Colonic mucosa (tissue), 4 donors: Measurements from ENCODE around the gene CILP2. TPM values are rescaled to one million over a fixed set of nuclear protein-coding genes. Genes with fewer than 3 reads are reported as not detected.

ENCODE experiments used
- DNase-seq: peaks from one replicate; pipeline ENCODE4 v3.0.0-alpha.2; 2020
- H3K27ac ChIP-seq: fragments of 200-600 bp; one replicate; pipeline ENCODE4 v1.8.0; 2021
- H3K27me3 ChIP-seq: fragments of 200-600 bp; one replicate; pipeline ENCODE4 v1.8.0; 2021
- H3K36me3 ChIP-seq: fragments of 200-600 bp; one replicate; pipeline ENCODE4 v1.8.0; 2021
- H3K4me1 ChIP-seq: fragments of 200-600 bp; one replicate; pipeline ENCODE4 v1.8.0; 2021; ENCODE audit warnings: mild to moderate bottlenecking
- H3K4me3 ChIP-seq: fragments of 200-600 bp; one replicate; pipeline ENCODE4 v1.8.0; 2021
- H3K9ac ChIP-seq, 2 donors: one replicate each; pipeline ENCODE4 v1.7.0; 2013; ENCODE audit warnings: control low read depth in 2 of 2, low read depth in 2 of 2, low read length in 2 of 2
- H3K9me3 ChIP-seq: fragments of 200-600 bp; one replicate; pipeline ENCODE4 v1.8.0; 2021
- intact Hi-C: fragments of 100-400 bp; cut with DNase I; formaldehyde crosslinking; loops from one replicate; pipeline ENCODE4 v1.14.1; 2022
- total RNA-seq, 2 donors: library from RNA; stranded (reverse); fragmentation: NEBNext Ultra II Directional in 1 of 2; extraction: Animal tissue kit (Norgen Biotek cat#: 25700) in 1 of 2; gene quantifications; one replicate each; pipeline ENCODE4 v1.2.1, GENCODE V29; 2021
- TF ChIP-seq, protein P1 (sequence below): fragments of 200-600 bp; IDR thresholded peaks from one replicate; pipeline ENCODE4 v1.8.0; 2022; ENCODE audit warnings: antibody characterized with exemption, mild to moderate bottlenecking
- donor health status: healthy.
- donor health status: DM: no; HTN: no; CAD: no.
- donor health status: DM: no; HTN: no; CAD: no.

Gene CILP2
- total RNA-seq, 2 donors from 2014 or later = 0.05 to 0.35 TPM

GRCh38 chr19:19581391-19581790 lies 43.3 kb downstream of the CILP2 start:
- no peaks in the 10 kb centered on the region for H3K4me1 ChIP-seq
- intact Hi-C loops = no loop called here
- no peaks in the 10 kb centered on the region for H3K27me3 ChIP-seq
- TF ChIP-seq, protein P1, sequence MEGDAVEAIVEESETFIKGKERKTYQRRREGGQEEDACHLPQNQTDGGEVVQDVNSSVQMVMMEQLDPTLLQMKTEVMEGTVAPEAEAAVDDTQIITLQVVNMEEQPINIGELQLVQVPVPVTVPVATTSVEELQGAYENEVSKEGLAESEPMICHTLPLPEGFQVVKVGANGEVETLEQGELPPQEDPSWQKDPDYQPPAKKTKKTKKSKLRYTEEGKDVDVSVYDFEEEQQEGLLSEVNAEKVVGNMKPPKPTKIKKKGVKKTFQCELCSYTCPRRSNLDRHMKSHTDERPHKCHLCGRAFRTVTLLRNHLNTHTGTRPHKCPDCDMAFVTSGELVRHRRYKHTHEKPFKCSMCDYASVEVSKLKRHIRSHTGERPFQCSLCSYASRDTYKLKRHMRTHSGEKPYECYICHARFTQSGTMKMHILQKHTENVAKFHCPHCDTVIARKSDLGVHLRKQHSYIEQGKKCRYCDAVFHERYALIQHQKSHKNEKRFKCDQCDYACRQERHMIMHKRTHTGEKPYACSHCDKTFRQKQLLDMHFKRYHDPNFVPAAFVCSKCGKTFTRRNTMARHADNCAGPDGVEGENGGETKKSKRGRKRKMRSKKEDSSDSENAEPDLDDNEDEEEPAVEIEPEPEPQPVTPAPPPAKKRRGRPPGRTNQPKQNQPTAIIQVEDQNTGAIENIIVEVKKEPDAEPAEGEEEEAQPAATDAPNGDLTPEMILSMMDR = no peak
- no peak overlapping the region for H3K27ac ChIP-seq
- DNase-seq = no peak
- H3K4me3 ChIP-seq = no peak overlapping the region
- no peaks in the 10 kb centered on the region for H3K36me3 ChIP-seq
- no peak overlapping the region for H3K9ac ChIP-seq
- H3K9me3 ChIP-seq = no peaks in the 10 kb centered on the region

DNA sequence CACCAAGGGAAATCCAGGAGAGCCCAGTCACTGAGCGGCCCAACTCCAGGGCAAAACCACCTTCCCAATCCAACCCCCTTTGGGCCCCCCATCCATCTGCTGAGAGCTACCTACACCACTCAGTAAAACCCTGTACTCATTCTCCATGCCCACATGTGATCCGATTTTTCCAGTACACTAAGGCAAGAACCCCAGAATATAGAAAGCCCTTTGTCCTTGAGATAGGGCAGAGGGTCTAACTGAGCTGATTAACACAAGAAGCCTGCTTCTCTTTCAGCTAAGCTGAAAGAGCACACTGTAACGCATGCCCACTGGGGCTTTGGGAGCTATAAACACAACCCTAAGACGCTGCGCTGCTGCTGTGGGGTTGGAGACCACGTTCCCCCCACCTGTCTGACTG lies 44.4 kb downstream of the CILP2 start:
- intact Hi-C loops = no loop called here
- Histone ChIP-seq H3K9ac (no peak overlapping the region), H3K4me3 (no peak overlapping the region), H3K27ac (no peak overlapping the region), H3K4me1 (no peaks in the 10 kb centered on the region), H3K36me3 (no peaks in the 10 kb centered on the region), H3K9me3 (no peaks in the 10 kb centered on the region), H3K27me3 (no peaks in the 10 kb centered on the region)
- TF ChIP-seq, protein P1 = no peak
- DNase-seq = no peak

- no peaks in the 10 kb centered on the region for H3K27me3 ChIP-seq
- TF ChIP-seq, protein P1 = no peak
- intact Hi-C loops = no loop called here
- H3K36me3 ChIP-seq = no peaks in the 10 kb centered on the region
- H3K9me3 ChIP-seq = no peaks in the 10 kb centered on the region
- no peak for DNase-seq
- H3K27ac ChIP-seq = no peak overlapping the region
- no peak overlapping the region for H3K9ac ChIP-seq
- no peaks in the 10 kb centered on the region for H3K4me1 ChIP-seq
- H3K4me3 ChIP-seq = no peak overlapping the region
Observed at GRCh38 chr19:19584356-19584755, 46.3 kb downstream of the CILP2 start.

DNA sequence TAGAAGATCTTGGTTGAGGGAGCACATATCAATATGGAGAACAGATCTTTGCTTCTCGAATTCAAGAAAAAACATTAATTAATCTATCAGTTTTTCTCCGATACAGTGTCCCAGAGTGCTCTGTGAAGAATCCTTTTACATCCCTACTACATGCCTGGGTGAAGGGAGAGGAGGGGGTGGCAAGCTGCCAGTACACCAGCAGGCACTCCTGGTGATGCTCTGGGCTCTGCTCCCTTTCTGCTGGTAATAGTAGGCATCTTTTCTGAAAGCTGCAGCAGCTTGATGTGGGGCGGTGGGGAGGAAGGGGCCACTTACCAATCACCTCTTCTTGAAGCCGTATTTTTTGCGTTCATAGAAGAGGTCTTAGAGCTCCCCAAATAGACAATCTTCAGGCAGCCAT lies 49.7 kb downstream of the CILP2 start:
- TF ChIP-seq, protein P1 = no peak
- H3K4me3 ChIP-seq = no peak overlapping the region
- H3K4me1 ChIP-seq = no peaks in the 10 kb centered on the region
- no peaks in the 10 kb centered on the region for H3K27me3 ChIP-seq
- no peak overlapping the region for H3K9ac ChIP-seq
- H3K9me3 ChIP-seq = no peaks in the 10 kb centered on the region
- no peaks in the 10 kb centered on the region for H3K36me3 ChIP-seq
- no peak for DNase-seq
- no peak overlapping the region for H3K27ac ChIP-seq
- intact Hi-C loops = no loop called here

- DNase-seq = no peak
- no peaks in the 10 kb centered on the region for H3K4me1 ChIP-seq
- no peaks in the 10 kb centered on the region for H3K9me3 ChIP-seq
- H3K27me3 ChIP-seq = no peaks in the 10 kb centered on the region
- no peak overlapping the region for H3K4me3 ChIP-seq
- TF ChIP-seq, protein P1 = no peak
- H3K36me3 ChIP-seq = no peaks in the 10 kb centered on the region
- no peak overlapping the region for H3K9ac ChIP-seq
- H3K27ac ChIP-seq = no peak overlapping the region
- intact Hi-C loops = no loop called here
Observed at GRCh38 chr19:19588546-19588945, 50.5 kb downstream of the CILP2 start.
